K562 (cell line): ENCODE results near the gene ABHD16A. TPM values are rescaled to one million over a fixed set of nuclear protein-coding genes. Genes with fewer than 3 reads are reported as not detected.

Experiments
- ARID4B ChIP-seq: sonication (generic); formaldehyde crosslinking; IDR thresholded peaks from 2 replicates; pipeline ENCODE4 v1.8.0; 2022; ENCODE audit warnings: mild to moderate bottlenecking, missing genetic modification reagents
- EP400 ChIP-seq: fragments of 450-650 bp; IDR thresholded peaks from 2 replicates; pipeline ENCODE4 v1.6.1; 2017; ENCODE audit warnings: antibody characterized with exemption, mild to moderate bottlenecking, moderate library complexity
- HNRNPL ChIP-seq: fragments of 200-400 bp; formaldehyde crosslinking; IDR thresholded peaks from 2 replicates; pipeline ENCODE4 v1.6.1; 2017; ENCODE audit warnings: low read depth, mild to moderate bottlenecking, low read length
- HSF4 ChIP-seq: fragments of 250-450 bp; sonication (Bioruptor Pico); IDR thresholded peaks from 2 replicates; pipeline ENCODE4 v2.1.2; 2022; ENCODE audit warnings: mild to moderate bottlenecking, moderate library complexity, borderline replicate concordance
- KDM1A ChIP-seq, 2 experiments: fragments of 450-650 bp; IDR thresholded peaks; 2 replicates each; pipeline ENCODE4 v1.6.1; 2016; ENCODE audit warnings: mild to moderate bottlenecking in 2 of 2
- MIER1 ChIP-seq: fragments of 450-650 bp; IDR thresholded peaks from 2 replicates; pipeline ENCODE4 v1.6.1; 2016; ENCODE audit warnings: antibody characterized with exemption, mild to moderate bottlenecking, low read depth
- NR2C1 ChIP-seq, 2 experiments: fragments of 450-650 bp; IDR thresholded peaks; 2 replicates each; pipeline ENCODE4 v1.6.1; 2017; ENCODE audit warnings: mild to moderate bottlenecking in 2 of 2, antibody characterized with exemption in 1 of 2, inconsistent platforms in 1 of 2, missing compliant biosample characterization in 1 of 2, missing genetic modification characterization in 1 of 2
- NR3C1 ChIP-seq: sonication (generic); formaldehyde crosslinking; IDR thresholded peaks from 2 replicates; pipeline ENCODE4 v1.8.1; 2022; ENCODE audit warnings: missing genetic modification reagents
- PREB ChIP-seq: sonication (generic); formaldehyde crosslinking; IDR thresholded peaks from 2 replicates; pipeline ENCODE4 v1.8.1; 2023; ENCODE audit warnings: mild to moderate bottlenecking, missing genetic modification reagents
- RBM17 ChIP-seq: fragments of 200-400 bp; formaldehyde crosslinking; IDR thresholded peaks from 2 replicates; pipeline ENCODE4 v1.6.1; 2017; ENCODE audit warnings: low read depth, mild to moderate bottlenecking, low read length, borderline replicate concordance
- SMAD3 ChIP-seq: fragments of 450-650 bp; formaldehyde crosslinking; conservative IDR thresholded peaks from 2 replicates; pipeline ENCODE4 v1.4.0; 2020; ENCODE audit warnings: mild to moderate bottlenecking
- ZNF282 ChIP-seq: sonication (generic); formaldehyde crosslinking; IDR thresholded peaks from 2 replicates; pipeline ENCODE4 v1.8.1; 2023; ENCODE audit warnings: missing genetic modification reagents
- ZNF57 ChIP-seq: fragments of 450-650 bp; formaldehyde crosslinking; IDR thresholded peaks from 2 replicates; pipeline ENCODE4 v1.4.0; 2020; ENCODE audit warnings: mild to moderate bottlenecking, moderate library complexity
- polyA plus RNA-seq, 8 experiments: library from polyadenylated mRNA; depleted of rRNA in 4 of 8; stranded (reverse) in 5 of 8; unstranded in 3 of 8; fragments of >200 nt; fragmentation: Nextera tagmentation in 2 of 8; fragmentation: Illumina TruSeq in 1 of 8; extraction: Ambion mirVana in 2 of 8; extraction: Trizol in 1 of 8; gene quantifications; 2 replicates each; pipeline versions ENCODE4 v1.2.1 to v1.2.3, GENCODE V29; 2011 to 2014; ENCODE audit warnings: inconsistent platforms in 1 of 8, missing spikeins in 1 of 8
- total RNA-seq, 7 experiments: library from RNA; depleted of rRNA in 6 of 7; stranded (reverse); fragments of >200 nt in 6 of 7; fragmentation: Illumina TruSeq in 2 of 7; extraction: Trizol in 2 of 7; gene quantifications; 2 replicates each; pipeline versions ENCODE4 v1.2.1 to v1.2.3, GENCODE V29; 2011 to 2021; ENCODE audit warnings: low replicate concordance in 1 of 7
- TF ChIP-seq, protein P1 (sequence below), 3 experiments: fragments of 200-800 bp in 1 of 3; fragments of 250-450 bp in 1 of 3; fragments of 450-650 bp in 1 of 3; sonication (Bioruptor Pico) in 1 of 3; sonication (Bioruptor generic) in 1 of 3; formaldehyde crosslinking in 1 of 3; IDR thresholded peaks; 2 replicates each; pipeline versions ENCODE4 v1.6.1 to v1.8.0; 2016 to 2022; ENCODE audit warnings: mild to moderate bottlenecking in 2 of 3, missing genetic modification characterization in 2 of 3, missing compliant biosample characterization in 1 of 3, moderate library complexity in 1 of 3
- TF ChIP-seq, protein P2 (sequence below): sonication (generic); formaldehyde crosslinking; IDR thresholded peaks from 2 replicates; pipeline ENCODE4 v1.8.0; 2023; ENCODE audit warnings: mild to moderate bottlenecking, missing genetic modification reagents

Gene ABHD16A
- total and polyA plus RNA-seq, 9 of the 15 experiments (the other 6 are each of a cell fraction or from before 2014, with no cell fraction given): 25.8 to 120 (median 81.6) TPM

- peak; percentile 85; the same call in 1 of the 2 replicates for TF ChIP-seq HSF4 (CRISPR knock-in tag)
- TF ChIP-seq KDM1A (IDR thresholded peaks at IDR 0.05): peak in 1 of 2 experiments; percentile 68; a peak in 3 of 4 replicates
- TF ChIP-seq ZNF57 (CRISPR knock-in tag): no peak
- no peak for TF ChIP-seq RBM17
- TF ChIP-seq, protein P1, sequence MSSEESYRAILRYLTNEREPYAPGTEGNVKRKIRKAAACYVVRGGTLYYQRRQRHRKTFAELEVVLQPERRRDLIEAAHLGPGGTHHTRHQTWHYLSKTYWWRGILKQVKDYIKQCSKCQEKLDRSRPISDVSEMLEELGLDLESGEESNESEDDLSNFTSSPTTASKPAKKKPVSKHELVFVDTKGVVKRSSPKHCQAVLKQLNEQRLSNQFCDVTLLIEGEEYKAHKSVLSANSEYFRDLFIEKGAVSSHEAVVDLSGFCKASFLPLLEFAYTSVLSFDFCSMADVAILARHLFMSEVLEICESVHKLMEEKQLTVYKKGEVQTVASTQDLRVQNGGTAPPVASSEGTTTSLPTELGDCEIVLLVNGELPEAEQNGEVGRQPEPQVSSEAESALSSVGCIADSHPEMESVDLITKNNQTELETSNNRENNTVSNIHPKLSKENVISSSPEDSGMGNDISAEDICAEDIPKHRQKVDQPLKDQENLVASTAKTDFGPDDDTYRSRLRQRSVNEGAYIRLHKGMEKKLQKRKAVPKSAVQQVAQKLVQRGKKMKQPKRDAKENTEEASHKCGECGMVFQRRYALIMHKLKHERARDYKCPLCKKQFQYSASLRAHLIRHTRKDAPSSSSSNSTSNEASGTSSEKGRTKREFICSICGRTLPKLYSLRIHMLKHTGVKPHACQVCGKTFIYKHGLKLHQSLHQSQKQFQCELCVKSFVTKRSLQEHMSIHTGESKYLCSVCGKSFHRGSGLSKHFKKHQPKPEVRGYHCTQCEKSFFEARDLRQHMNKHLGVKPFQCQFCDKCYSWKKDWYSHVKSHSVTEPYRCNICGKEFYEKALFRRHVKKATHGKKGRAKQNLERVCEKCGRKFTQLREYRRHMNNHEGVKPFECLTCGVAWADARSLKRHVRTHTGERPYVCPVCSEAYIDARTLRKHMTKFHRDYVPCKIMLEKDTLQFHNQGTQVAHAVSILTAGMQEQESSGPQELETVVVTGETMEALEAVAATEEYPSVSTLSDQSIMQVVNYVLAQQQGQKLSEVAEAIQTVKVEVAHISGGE (CRISPR knock-in tag; IDR thresholded peaks at IDR 0.05): peak in 1 of 3 experiments; percentile 12; a peak in 1 of 6 replicates
- no peak for TF ChIP-seq SMAD3
- 0 out of 2 replicates have a peak, but pooled peaks have one; percentile 17 for TF ChIP-seq PREB (CRISPR knock-in tag)
- no peak for TF ChIP-seq ZNF282 (CRISPR knock-in tag)
- no peak for TF ChIP-seq NR2C1 (IDR thresholded peaks at IDR 0.05)
- peak; percentile 23; the same call in 1 of the 2 replicates for TF ChIP-seq NR2C1 (tag; IDR thresholded peaks at IDR 0.05)
- no peak for TF ChIP-seq HNRNPL
- TF ChIP-seq, protein P2, sequence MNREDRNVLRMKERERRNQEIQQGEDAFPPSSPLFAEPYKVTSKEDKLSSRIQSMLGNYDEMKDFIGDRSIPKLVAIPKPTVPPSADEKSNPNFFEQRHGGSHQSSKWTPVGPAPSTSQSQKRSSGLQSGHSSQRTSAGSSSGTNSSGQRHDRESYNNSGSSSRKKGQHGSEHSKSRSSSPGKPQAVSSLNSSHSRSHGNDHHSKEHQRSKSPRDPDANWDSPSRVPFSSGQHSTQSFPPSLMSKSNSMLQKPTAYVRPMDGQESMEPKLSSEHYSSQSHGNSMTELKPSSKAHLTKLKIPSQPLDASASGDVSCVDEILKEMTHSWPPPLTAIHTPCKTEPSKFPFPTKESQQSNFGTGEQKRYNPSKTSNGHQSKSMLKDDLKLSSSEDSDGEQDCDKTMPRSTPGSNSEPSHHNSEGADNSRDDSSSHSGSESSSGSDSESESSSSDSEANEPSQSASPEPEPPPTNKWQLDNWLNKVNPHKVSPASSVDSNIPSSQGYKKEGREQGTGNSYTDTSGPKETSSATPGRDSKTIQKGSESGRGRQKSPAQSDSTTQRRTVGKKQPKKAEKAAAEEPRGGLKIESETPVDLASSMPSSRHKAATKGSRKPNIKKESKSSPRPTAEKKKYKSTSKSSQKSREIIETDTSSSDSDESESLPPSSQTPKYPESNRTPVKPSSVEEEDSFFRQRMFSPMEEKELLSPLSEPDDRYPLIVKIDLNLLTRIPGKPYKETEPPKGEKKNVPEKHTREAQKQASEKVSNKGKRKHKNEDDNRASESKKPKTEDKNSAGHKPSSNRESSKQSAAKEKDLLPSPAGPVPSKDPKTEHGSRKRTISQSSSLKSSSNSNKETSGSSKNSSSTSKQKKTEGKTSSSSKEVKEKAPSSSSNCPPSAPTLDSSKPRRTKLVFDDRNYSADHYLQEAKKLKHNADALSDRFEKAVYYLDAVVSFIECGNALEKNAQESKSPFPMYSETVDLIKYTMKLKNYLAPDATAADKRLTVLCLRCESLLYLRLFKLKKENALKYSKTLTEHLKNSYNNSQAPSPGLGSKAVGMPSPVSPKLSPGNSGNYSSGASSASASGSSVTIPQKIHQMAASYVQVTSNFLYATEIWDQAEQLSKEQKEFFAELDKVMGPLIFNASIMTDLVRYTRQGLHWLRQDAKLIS (CRISPR knock-in tag): 0 out of 2 replicates have a peak, but pooled peaks have one; percentile 55
- no peak for TF ChIP-seq ARID4B (CRISPR knock-in tag)
- TF ChIP-seq MIER1: no peak
- TF ChIP-seq EP400: no peak
- no peak for TF ChIP-seq NR3C1 (CRISPR knock-in tag)
These were observed 12.1 kb downstream of the ABHD16A start (continued) for GRCh38 chr6:31691078-31691463.
